HepG2 (cell line): Measurements from ENCODE around the gene SF3A2. TPM values are rescaled to one million over a fixed set of nuclear protein-coding genes. Genes with fewer than 3 reads are reported as not detected.

ENCODE experiments used
- CCAR2 ChIP-seq: fragments of 200-400 bp; formaldehyde crosslinking; optimal IDR thresholded peaks from 2 replicates; pipeline ENCODE3; 2018; ENCODE audit warnings: low read depth, mild to moderate bottlenecking, low read length, moderate library complexity
- DZIP1 ChIP-seq: sonication (generic); formaldehyde crosslinking; IDR thresholded peaks from 2 replicates; pipeline ENCODE4 v1.5.0; 2020; ENCODE audit warnings: mild to moderate bottlenecking, missing genetic modification reagents
- E2F2 ChIP-seq: sonication (generic); formaldehyde crosslinking; IDR thresholded peaks from 2 replicates; pipeline ENCODE4 v1.4.0; 2020; ENCODE audit warnings: missing genetic modification reagents, borderline replicate concordance
- HNRNPH1 ChIP-seq: fragments of 200-400 bp; formaldehyde crosslinking; optimal IDR thresholded peaks from 2 replicates; pipeline ENCODE3; 2017; ENCODE audit warnings: mild to moderate bottlenecking, low read depth, low read length
- PPARG ChIP-seq: conservative IDR thresholded peaks from 2 replicates; pipeline ENCODE4 v1.6.1; 2016; ENCODE audit warnings: missing biosample characterization, missing genetic modification reagents
- SMARCE1 ChIP-seq: fragments of 450-650 bp; IDR thresholded peaks from 2 replicates; pipeline ENCODE4 v1.6.1; 2017; ENCODE audit warnings: borderline replicate concordance
- WIZ ChIP-seq: sonication (generic); formaldehyde crosslinking; IDR thresholded peaks from 2 replicates; pipeline ENCODE4 v1.5.1; 2020; ENCODE audit warnings: mild to moderate bottlenecking, missing genetic modification reagents
- ZBTB10 ChIP-seq: sonication (generic); formaldehyde crosslinking; IDR thresholded peaks from 2 replicates; pipeline ENCODE4 v1.4.0; 2020; ENCODE audit warnings: missing genetic modification reagents, borderline replicate concordance
- ZSCAN25 ChIP-seq: sonication (generic); formaldehyde crosslinking; IDR thresholded peaks from 2 replicates; pipeline ENCODE4 v1.8.0; 2022; ENCODE audit warnings: mild to moderate bottlenecking, missing genetic modification reagents
- ZSCAN31 ChIP-seq: sonication (generic); formaldehyde crosslinking; IDR thresholded peaks from 2 replicates; pipeline ENCODE4 v1.5.0; 2020; ENCODE audit warnings: low read depth, mild to moderate bottlenecking, missing genetic modification reagents
- polyA plus RNA-seq, 8 experiments: library from polyadenylated mRNA; depleted of rRNA in 3 of 8; stranded (reverse) in 7 of 8; unstranded in 1 of 8; fragments of >200 nt; fragmentation: Illumina TruSeq in 4 of 8; extraction: Trizol in 4 of 8; gene quantifications; 2 replicates each; pipeline versions ENCODE4 v1.2.1 to v1.2.3, GENCODE V29; 2011 to 2016; ENCODE audit warnings: low read depth in 4 of 8, missing spikeins in 1 of 8, mixed read lengths in 1 of 8; ENCODE audit not compliant: insufficient read depth in 1 of 8
- total RNA-seq, 5 experiments: library from RNA; depleted of rRNA; stranded (reverse); fragments of >200 nt; fragmentation: Illumina TruSeq; extraction: Trizol; gene quantifications; 2 replicates each; pipeline ENCODE4 v1.2.3, GENCODE V29; 2016; ENCODE audit warnings: low read depth in 1 of 5
- TF ChIP-seq, protein P1 (sequence below): sonication (generic); formaldehyde crosslinking; IDR thresholded peaks from 2 replicates; pipeline ENCODE4 v1.8.0; 2022; ENCODE audit warnings: missing genetic modification reagents, mild to moderate bottlenecking, inconsistent platforms, borderline replicate concordance
- TF ChIP-seq, protein P2 (sequence below): sonication (generic); formaldehyde crosslinking; IDR thresholded peaks from 2 replicates; pipeline ENCODE4 v1.5.0; 2020; ENCODE audit warnings: missing genetic modification reagents, mild to moderate bottlenecking, borderline replicate concordance
- TF ChIP-seq, protein P3 (sequence below): IDR thresholded peaks from 2 replicates; pipeline ENCODE4 v1.6.1; 2016; ENCODE audit warnings: low read depth, missing genetic modification reagents, missing compliant biosample characterization

SF3A2 gene
- total and polyA plus RNA-seq, 2 of the 13 experiments (the other 11 are each of a cell fraction or from before 2014, with no cell fraction given): 8.6 to 8.8 TPM

DNA sequence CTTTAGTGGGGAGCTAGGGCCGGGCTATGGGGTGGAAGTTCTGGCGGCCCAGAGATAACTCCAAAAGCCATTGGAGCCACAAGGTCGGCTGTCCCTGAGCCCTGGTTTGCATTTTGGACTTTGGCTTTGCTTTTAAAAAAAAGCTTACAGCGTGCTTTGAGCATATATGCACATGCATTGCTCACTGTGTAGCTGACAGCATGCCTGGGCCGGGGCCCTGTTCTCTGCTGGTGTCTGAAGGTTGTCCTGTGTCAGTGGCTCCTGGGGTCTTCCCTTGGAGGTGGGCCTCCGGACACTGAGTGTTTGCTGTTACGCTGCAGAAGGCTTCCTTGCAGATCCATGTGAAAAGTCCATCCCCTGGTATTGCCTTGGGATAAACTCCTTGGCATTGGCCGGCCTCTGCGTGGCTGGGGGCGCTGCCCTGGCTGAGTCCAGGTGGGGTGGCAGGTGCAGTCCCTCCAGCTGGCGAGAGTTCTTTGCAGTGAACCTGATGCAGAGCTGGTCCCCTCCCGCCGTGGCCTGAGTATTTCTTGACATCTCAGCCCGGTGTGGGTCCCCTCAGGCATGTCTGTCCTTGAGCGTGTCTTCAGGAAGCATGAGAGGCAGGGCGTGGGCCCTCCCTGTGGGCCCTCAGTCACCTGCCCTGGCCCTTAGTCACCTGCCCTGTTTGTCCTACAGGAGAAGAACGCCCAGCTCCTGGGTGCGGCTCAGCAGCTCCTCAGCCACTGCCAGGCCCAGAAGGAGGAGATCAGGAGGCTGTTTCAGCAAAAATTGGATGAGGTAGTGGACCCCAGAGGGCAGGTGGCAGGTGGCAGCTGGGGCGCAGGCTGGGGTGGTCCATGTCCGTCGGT, 23.5 kb upstream of the SF3A2 start (continued):
- TF ChIP-seq ZSCAN31 (peak; percentile 71), WIZ (no peak), ZBTB10 (CRISPR knock-in tag) (peak; percentile 86), HNRNPH1 (no peak), DZIP1 (no peak), E2F2 (CRISPR knock-in tag) (0 out of 2 replicates have a peak, but pooled peaks have one; percentile 26), PPARG (no peak; the same call in 1 of the 2 replicates), SMARCE1 (no peak), CCAR2 (no peak), ZSCAN25 (no peak)
- TF ChIP-seq, protein P1, sequence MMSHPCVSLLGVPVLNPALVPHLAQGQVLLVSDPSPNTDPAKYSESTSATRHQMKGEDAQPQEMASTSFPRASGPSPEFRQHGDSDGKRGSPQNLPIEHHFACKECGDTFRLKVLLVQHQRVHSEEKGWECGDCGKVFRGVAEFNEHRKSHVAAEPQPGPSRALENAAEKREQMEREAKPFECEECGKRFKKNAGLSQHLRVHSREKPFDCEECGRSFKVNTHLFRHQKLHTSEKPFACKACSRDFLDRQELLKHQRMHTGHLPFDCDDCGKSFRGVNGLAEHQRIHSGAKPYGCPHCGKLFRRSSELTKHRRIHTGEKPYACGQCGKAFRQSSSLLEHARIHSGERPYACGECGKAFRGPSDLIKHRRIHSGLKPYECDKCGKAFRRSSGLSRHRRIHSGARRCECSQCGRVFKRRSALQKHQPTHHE (CRISPR knock-in tag): no peak
- TF ChIP-seq, protein P2, sequence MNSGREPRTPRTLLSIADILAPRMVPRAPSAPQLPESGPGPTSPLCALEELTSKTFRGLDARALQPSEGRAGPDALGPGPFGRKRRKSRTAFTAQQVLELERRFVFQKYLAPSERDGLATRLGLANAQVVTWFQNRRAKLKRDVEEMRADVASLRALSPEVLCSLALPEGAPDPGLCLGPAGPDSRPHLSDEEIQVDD (CRISPR knock-in tag): peak; percentile 30; the same call in 1 of the 2 replicates
- TF ChIP-seq, protein P3, sequence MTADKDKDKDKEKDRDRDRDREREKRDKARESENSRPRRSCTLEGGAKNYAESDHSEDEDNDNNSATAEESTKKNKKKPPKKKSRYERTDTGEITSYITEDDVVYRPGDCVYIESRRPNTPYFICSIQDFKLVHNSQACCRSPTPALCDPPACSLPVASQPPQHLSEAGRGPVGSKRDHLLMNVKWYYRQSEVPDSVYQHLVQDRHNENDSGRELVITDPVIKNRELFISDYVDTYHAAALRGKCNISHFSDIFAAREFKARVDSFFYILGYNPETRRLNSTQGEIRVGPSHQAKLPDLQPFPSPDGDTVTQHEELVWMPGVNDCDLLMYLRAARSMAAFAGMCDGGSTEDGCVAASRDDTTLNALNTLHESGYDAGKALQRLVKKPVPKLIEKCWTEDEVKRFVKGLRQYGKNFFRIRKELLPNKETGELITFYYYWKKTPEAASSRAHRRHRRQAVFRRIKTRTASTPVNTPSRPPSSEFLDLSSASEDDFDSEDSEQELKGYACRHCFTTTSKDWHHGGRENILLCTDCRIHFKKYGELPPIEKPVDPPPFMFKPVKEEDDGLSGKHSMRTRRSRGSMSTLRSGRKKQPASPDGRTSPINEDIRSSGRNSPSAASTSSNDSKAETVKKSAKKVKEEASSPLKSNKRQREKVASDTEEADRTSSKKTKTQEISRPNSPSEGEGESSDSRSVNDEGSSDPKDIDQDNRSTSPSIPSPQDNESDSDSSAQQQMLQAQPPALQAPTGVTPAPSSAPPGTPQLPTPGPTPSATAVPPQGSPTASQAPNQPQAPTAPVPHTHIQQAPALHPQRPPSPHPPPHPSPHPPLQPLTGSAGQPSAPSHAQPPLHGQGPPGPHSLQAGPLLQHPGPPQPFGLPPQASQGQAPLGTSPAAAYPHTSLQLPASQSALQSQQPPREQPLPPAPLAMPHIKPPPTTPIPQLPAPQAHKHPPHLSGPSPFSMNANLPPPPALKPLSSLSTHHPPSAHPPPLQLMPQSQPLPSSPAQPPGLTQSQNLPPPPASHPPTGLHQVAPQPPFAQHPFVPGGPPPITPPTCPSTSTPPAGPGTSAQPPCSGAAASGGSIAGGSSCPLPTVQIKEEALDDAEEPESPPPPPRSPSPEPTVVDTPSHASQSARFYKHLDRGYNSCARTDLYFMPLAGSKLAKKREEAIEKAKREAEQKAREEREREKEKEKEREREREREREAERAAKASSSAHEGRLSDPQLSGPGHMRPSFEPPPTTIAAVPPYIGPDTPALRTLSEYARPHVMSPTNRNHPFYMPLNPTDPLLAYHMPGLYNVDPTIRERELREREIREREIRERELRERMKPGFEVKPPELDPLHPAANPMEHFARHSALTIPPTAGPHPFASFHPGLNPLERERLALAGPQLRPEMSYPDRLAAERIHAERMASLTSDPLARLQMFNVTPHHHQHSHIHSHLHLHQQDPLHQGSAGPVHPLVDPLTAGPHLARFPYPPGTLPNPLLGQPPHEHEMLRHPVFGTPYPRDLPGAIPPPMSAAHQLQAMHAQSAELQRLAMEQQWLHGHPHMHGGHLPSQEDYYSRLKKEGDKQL (CRISPR knock-in tag): no peak
